Right lobe of liver (tissue), 4 donors: ENCODE measurements around the gene ASPG.

Source experiments
- CTCF ChIP-seq, 4 donors: fragments of 200-600 bp in 3 of 4; fragments of 450-650 bp in 1 of 4; IDR thresholded peaks; one replicate each; pipeline versions ENCODE4 v1.5.1 to v1.8.0; 2016 to 2022; ENCODE audit warnings: antibody characterized with exemption in 4 of 4, mild to moderate bottlenecking in 2 of 4
- POLR2A ChIP-seq: fragments of 450-650 bp; IDR thresholded peaks from one replicate; pipeline ENCODE4 v1.6.1; 2017; ENCODE audit warnings: antibody characterized with exemption, mild to moderate bottlenecking
- donor health status: DM: no; HTN: no; CAD: no.
- donor health status: DM: no; HTN: no; CAD: no.
- donor health status: DM: no; HTN: yes; CAD: no.

GRCh38 chr14:104151566-104152245 is 66.2 kb downstream of the ASPG start:
- TF ChIP-seq CTCF (IDR thresholded peaks at IDR 0.05): no peak
- no peak for TF ChIP-seq POLR2A
